Panc1 (cell line): ENCODE data around the gene MATN1. TPM values are rescaled to one million over a fixed set of nuclear protein-coding genes. Genes with fewer than 3 reads are reported as not detected.

Source experiments
- ATAC-seq: fragments of 200-7000 bp; cut with Tn5 transposase; 2 replicates; pipeline ENCODE4 v1.9.1; 2020; ENCODE audit warnings: mild to moderate bottlenecking, moderate library complexity
- BruUV-seq: library from RNA; stranded (reverse); fragments of 400-500 nt; replicated peaks from 2 replicates; lab custom pipeline; 2021; lab: Mats Ljungman, UMichigan
- CTCF ChIA-PET: fragments of 300-600 bp; sonication (Branson Sonifier 250); formaldehyde crosslinking; loops from one replicate; lab custom pipeline; 2022; ENCODE audit warnings: antibody characterized with exemption; lab: Charles Lee
- POLR2A ChIA-PET: fragments of 300-600 bp; sonication (Branson Sonifier 250); formaldehyde crosslinking; loops from one replicate; lab custom pipeline; 2022; ENCODE audit warnings: antibody characterized with exemption; lab: Charles Lee
- DNase-seq: peaks from one replicate; pipeline ENCODE4 v3.0.0-alpha.2; 2010; ENCODE audit warnings: low read depth, low spot score
- H3K27ac ChIP-seq: 2 replicates; pipeline ENCODE4 v1.5.1; 2011; ENCODE audit warnings: mild to moderate bottlenecking, low read length, inconsistent platforms
- H3K27me3 ChIP-seq: fragments of 200-500 bp; sonication (Bioruptor generic); 2 replicates; pipeline ENCODE4 v1.6.0; 2014; ENCODE audit warnings: low read length, inconsistent platforms; ENCODE audit not compliant: control insufficient read depth, insufficient read depth
- H3K36me3 ChIP-seq: fragments of 200-500 bp; sonication (Bioruptor generic); 2 replicates; pipeline ENCODE4 v1.5.1; 2014; ENCODE audit warnings: inconsistent platforms, mild to moderate bottlenecking, low read length, moderate library complexity; ENCODE audit not compliant: control insufficient read depth, insufficient read depth
- H3K4me1 ChIP-seq: 2 replicates; pipeline ENCODE4 v1.5.1; 2011; ENCODE audit warnings: inconsistent platforms, mild to moderate bottlenecking, low read length, moderate library complexity; ENCODE audit not compliant: control insufficient read depth, insufficient read depth
- H3K4me3 ChIP-seq, 2 experiments: 2 replicates each; pipeline ENCODE4 v1.5.1; 2011 to 2012; ENCODE audit warnings: low read depth in 2 of 2, low read length in 2 of 2, mild to moderate bottlenecking in 2 of 2, inconsistent platforms in 1 of 2, moderate library complexity in 1 of 2
- H3K9me3 ChIP-seq: fragments of 200-500 bp; sonication (Bioruptor generic); 2 replicates; pipeline ENCODE4 v1.5.1; 2014; ENCODE audit warnings: low read depth, mild to moderate bottlenecking, inconsistent platforms, low read length, moderate library complexity; ENCODE audit not compliant: control insufficient read depth, insufficient read depth
- CTCF ChIP-seq: fragments of 450-650 bp; IDR thresholded peaks from 2 replicates; pipeline ENCODE4 v1.5.1; 2017; ENCODE audit warnings: mild to moderate bottlenecking
- POLR2AphosphoS5 ChIP-seq: IDR thresholded peaks from 2 replicates; pipeline ENCODE4 v1.6.1; 2012; ENCODE audit warnings: mild to moderate bottlenecking, low read depth, low read length, moderate library complexity
- REST ChIP-seq, 2 experiments: IDR thresholded peaks; 2 replicates each; pipeline ENCODE4 v1.6.1; 2011 to 2012; ENCODE audit warnings: low read depth in 2 of 2, control low read depth in 1 of 2, low read length in 1 of 2, mild to moderate bottlenecking in 1 of 2, moderate library complexity in 1 of 2; ENCODE audit not compliant: insufficient read depth in 1 of 2
- SIN3A ChIP-seq: IDR thresholded peaks from 2 replicates; pipeline ENCODE4 v1.6.1; 2012; ENCODE audit warnings: low read depth, mild to moderate bottlenecking, low read length, moderate library complexity, borderline replicate concordance; ENCODE audit not compliant: insufficient read depth
- TCF7L2 ChIP-seq: IDR thresholded peaks from 2 replicates; pipeline ENCODE4 v1.6.1; 2011; ENCODE audit warnings: mild to moderate bottlenecking, low read depth, low read length, inconsistent platforms
- in situ Hi-C: cut with HindIII; loops from 2 replicates; pipeline ENCODE4 v1.10.0; 2016; ENCODE audit warnings: low sequenced_read_pairs, low pct_unique_long_range_greater_than_20kb
- intact Hi-C: fragments of 100-400 bp; cut with micrococcal nuclease; formaldehyde crosslinking; loops from one replicate; pipeline ENCODE4 v1.10.0; 2022; ENCODE audit not compliant: unreplicated experiment
- total RNA-seq: library from RNA; stranded (reverse); gene quantifications from one replicate; pipeline ENCODE4 v1.2.1, GENCODE V29; 2021; ENCODE audit not compliant: unreplicated experiment

The MATN1 gene
- total RNA-seq, 1 experiment from 2014 or later: 0.59 TPM

- ATAC-seq (no peak), DNase-seq (no peak)
- Histone ChIP-seq H3K4me3 (no peak overlapping the region), H3K27me3 (no peaks in the 10 kb centered on the region), H3K4me1 (no peaks in the 10 kb centered on the region), H3K27ac (no peak overlapping the region), H3K9me3 (no peaks in the 10 kb centered on the region), H3K36me3 (no peaks in the 10 kb centered on the region)
- BruUV-seq: no TSS peak
- ChIA-PET CTCF (no interaction called here), POLR2A (no interaction called here)
- in situ Hi-C loops: no loop called here
- TF ChIP-seq REST (IDR thresholded peaks at IDR 0.05; ENCODE audit: insufficient read depth in 1 of 2, low read depth in 2 of 2, low read length in 1 of 2): no peak
- no peak for TF ChIP-seq POLR2AphosphoS5
- TF ChIP-seq TCF7L2: no peak
- TF ChIP-seq CTCF: no peak
- TF ChIP-seq SIN3A: no peak
- intact Hi-C loops: no loop called here
Measured at GRCh38 chr1:30734106-30734505, 10.7 kb upstream of the MATN1 start.

- intact Hi-C loops: no loop called here
- Histone ChIP-seq H3K27ac (no peak overlapping the region), H3K27me3 (no peaks in the 10 kb centered on the region), H3K9me3 (no peaks in the 10 kb centered on the region), H3K36me3 (no peaks in the 10 kb centered on the region), H3K4me3 (no peak overlapping the region), H3K4me1 (no peaks in the 10 kb centered on the region)
- no peak for TF ChIP-seq REST (IDR thresholded peaks at IDR 0.05; ENCODE audit: insufficient read depth in 1 of 2, low read depth in 2 of 2, low read length in 1 of 2)
- TF ChIP-seq CTCF: no peak
- no peak for TF ChIP-seq TCF7L2
- no peak for TF ChIP-seq SIN3A
- TF ChIP-seq POLR2AphosphoS5: no peak
- DNase-seq (no peak), ATAC-seq (no peak)
- CTCF ChIA-PET: no interaction called here
- POLR2A ChIA-PET: no interaction called here
- no TSS peak for BruUV-seq
- in situ Hi-C loops: no loop called here
Measured at GRCh38 chr1:30733493-30733892, 10.1 kb upstream of the MATN1 start.
